Measurements from ENCODE around the gene SHMT2.

SHMT2 gene

GRCh38 chr12:57229046-57229633 is 371 bp upstream of the SHMT2 start:
- DNase-seq: no peak

DNA sequence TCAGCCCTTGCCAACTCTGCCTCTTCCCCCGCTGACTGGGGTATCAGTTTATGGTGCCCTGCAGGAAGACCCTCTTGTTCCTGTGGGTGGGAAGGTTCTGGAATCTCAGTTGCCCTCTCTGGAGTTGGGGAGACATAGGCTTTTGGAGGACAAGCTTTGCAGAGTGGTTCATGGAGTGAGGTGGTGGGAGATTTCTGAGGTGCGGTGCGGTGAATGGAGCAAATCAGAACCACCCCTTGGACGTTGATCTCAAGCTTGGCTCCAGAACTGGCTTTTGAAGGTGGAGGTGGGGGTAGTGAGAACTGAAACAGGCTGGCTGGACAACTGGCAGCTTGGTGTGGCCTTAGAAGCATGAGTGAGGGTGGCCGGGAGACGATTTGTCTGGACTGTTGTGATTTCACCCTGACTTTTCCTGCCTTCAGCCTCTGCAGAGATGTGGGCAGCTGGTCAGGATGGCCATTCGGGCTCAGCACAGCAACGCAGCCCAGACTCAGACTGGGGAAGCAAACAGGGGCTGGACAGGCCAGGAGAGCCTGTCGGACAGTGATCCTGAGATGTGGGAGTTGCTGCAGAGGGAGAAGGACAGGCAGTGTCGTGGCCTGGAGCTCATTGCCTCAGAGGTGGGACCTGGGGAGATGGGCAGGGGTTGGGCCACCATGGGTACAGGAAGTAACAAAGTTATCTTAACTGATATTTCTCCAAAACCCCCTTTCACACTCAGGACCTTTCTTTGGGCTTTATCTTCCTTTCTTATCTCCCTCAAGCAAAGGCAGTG is 1.1 kb downstream of the SHMT2 start:
- DNase-seq: no peak

- DNase-seq: no peak
Observed at GRCh38 chr12:57231276-57232021, 1.9 kb downstream of the SHMT2 start.

DNA sequence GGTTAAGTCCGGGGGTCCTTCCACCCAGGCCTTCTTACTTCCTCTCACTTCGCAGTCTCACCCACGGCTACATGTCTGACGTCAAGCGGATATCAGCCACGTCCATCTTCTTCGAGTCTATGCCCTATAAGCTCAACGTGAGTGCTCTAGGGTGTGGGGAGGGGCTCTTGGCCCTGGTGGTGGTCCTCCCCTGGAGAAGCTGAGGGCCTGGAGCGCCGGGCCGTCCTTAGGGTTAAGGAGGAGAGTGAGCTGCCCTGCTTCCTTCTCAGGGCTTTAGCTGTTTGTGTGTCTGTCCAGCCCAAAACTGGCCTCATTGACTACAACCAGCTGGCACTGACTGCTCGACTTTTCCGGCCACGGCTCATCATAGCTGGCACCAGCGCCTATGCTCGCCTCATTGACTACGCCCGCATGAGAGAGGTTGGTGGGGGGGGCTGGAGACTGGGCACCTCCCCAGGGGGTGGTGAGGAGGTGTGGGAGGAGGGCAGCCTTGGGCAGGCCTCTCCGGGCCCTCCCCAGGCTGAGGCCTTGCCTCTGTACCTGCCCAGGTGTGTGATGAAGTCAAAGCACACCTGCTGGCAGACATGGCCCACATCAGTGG is 2.7 kb downstream of the SHMT2 start:
- DNase-seq: no peak

- DNase-seq: no peak
Observed at GRCh38 chr12:57233357-57234232, 4.1 kb downstream of the SHMT2 start.

DNA sequence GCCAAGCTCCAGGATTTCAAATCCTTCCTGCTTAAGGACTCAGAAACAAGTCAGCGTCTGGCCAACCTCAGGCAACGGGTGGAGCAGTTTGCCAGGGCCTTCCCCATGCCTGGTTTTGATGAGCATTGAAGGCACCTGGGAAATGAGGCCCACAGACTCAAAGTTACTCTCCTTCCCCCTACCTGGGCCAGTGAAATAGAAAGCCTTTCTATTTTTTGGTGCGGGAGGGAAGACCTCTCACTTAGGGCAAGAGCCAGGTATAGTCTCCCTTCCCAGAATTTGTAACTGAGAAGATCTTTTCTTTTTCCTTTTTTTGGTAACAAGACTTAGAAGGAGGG is 4.7 kb downstream of the SHMT2 start:
- DNase-seq: no peak

DNA sequence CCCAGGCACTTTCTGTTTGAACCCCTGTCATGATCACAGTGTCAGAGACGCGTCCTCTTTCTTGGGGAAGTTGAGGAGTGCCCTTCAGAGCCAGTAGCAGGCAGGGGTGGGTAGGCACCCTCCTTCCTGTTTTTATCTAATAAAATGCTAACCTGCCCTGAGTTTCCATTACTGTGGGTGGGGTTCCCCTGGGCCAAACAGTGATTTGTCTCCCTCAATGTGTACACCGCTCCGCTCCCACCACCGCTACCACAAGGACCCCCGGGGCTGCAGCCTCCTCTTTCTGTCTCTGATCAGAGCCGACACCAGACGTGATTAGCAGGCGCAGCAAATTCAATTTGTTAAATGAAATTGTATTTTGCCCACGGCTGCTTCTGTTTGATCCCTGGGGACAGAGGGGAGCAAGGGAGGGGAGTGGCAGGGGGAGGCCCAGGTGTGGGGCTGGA is 5.1 kb downstream of the SHMT2 start:
- DNase-seq: no peak

DNA sequence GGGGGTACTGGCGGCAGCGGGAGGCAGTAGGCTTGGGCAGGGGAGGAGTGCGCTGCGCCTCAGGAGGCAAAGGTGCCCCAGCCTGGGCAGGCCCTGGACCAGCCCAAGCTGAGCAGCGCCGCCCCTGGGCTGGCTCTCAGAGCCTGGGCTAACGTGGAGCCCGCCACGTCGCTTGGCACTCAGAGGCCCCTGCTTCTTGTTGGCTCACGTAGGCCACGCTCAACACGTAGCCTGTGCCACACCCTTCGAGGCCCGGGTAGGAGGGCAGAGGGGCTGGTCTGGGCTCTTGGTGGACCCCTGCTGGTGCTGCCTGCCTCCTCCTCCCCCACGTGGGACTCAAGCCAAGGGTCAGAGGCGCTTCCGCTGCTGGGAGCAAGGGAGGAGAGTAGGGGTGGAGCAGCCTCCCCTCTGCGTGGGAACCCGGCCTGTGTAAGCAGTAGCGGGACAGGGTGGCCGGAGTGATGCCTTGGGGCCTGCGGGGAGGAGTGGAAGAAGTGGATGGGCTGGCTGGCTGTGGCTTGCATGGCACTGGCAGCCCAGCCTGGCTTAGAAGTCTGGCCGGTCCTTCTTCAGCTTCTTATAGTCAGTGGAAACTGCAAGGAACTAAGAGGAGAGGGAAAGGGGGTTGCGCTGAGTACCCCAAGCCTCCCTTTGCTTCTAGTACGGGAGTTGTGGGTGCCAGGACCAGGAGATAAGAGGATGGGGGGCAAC is 5.7 kb downstream of the SHMT2 start:
- no peak for DNase-seq

- DNase-seq: no peak
Observed at GRCh38 chr12:57235728-57236131, 6.2 kb downstream of the SHMT2 start.

DNA sequence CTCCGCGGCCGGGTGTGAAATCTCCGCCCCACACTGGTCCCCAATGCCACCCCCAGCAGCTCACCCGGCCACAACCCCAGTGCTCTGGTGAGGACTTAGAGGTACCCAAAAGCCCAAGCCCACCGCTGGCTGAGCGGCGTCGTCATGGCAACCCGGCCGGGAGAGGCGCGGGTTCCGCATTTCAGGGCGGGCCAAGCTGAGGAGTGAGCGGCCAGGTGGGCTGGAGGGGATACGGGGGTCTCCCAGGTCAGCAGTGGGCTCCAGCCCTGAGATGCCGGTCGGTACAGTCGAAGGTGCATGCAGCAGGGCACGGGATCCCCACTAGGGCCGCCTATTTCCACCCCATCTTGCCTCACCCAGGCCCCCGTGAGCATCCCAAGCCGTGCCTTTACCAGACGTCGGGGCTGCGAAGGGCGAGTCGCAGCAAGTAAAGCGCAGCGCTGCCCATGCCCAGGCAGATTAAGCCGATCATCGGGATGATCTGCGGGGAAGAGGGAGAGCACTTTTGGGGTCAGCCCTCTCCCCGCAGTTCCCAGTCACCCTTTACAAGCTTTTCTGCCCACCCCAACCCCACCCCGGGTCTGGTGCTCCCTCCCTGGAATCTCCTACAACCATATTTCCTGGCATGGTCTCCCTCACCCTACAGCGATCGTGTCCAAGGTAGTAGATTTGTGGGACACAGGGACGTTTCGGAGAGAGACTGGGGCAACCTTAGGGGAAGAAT is 6.9 kb downstream of the SHMT2 start:
- no peak for DNase-seq

DNA sequence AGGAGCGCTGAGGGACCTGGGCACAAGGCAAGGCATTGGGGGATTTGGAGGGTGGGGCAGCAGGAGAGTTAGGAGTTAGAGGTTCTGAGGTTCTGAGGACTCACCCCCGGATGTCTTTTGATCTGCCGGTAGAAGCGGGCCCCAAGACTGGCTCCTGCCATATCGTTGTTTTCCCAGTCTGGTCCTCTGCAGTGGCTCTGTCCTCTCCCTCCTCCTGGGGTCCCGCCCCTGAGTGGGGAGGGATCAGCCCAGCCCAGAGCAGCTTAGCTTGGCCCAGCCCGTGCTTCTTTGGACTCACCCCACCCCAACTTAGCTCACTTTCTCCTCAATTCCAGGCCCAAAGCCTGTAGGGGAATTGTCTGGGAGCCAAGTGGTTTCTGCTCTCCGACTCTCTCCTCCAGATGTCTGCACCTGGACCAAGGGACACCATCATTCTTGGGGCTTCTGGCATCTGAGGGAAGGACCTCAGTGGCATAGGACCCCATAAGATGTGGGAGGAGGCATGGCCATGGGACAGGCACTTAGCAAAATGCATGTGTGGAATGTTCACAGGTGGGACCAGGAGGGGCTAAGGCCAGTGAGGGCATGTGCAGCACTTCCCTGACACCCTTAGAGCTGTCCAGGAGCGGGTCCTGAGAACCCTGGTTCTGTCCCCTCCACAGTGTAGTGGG is 7.5 kb downstream of the SHMT2 start:
- DNase-seq: no peak

DNA sequence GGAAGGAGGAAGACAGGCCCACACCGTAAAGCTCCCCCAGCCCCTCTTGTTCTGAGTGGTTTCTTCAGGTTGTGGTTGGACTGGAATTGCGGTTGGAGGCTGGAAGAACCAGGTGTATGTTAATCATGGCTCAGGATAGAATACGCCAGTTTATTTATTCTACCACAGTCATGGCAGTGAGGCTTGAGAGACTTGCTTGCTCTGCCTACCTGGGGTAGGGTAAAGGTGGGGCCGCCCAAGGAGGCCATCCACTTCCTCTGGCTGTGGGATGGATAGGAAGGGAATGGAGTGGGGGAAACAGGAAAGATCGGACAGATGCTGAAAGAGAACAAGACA is 8.1 kb downstream of the SHMT2 start:
- no peak for DNase-seq

DNA sequence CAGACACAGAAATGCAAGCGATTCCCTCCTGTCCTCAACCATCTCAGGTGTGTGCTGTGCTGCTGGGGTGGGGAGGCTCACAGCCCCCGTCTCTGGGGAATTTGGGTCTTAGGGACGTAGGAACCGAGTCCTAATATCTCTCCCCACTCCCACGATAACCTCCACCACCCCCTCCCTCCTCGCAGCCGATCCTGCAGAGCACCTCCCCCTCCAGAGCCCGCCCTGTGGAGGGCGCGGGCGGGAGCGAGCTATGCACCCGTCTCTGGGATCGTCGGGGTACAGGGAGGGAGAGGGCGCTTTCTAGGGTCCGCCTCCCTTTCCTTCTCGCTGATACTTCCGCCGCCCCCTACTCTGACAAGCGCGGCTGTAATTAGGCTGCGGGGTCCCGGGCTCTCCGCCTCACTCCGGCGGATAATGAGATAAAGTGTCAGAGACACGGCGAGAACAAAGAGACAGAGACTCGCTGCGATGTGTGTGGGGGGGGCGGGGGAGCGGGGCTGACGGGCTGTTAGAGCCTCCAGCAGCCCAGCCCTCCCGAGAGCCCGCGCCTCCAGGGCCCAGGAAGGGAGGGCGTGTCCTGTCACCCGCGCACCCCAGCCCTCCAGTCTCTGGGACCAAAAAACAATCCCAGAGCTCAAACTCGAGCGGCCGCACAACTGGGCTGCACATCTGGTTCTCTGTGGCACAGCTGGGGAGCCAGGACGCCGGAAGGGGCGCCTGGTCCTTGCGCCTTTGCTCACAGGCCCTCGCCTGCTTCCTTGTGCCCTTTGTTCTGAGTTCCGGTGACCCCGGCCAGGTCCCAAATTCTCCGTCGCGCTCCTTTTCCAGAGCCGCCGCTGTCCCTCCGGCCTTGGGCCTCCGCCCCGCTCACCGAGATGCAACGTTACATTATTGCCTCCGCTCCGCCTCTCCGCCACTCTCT is 8.7 kb downstream of the SHMT2 start:
- DNase-seq: no peak

- DNase-seq: peak; percentile 80 to 83
Observed at GRCh38 chr12:57238854-57239554, 9.5 kb downstream of the SHMT2 start.

DNA sequence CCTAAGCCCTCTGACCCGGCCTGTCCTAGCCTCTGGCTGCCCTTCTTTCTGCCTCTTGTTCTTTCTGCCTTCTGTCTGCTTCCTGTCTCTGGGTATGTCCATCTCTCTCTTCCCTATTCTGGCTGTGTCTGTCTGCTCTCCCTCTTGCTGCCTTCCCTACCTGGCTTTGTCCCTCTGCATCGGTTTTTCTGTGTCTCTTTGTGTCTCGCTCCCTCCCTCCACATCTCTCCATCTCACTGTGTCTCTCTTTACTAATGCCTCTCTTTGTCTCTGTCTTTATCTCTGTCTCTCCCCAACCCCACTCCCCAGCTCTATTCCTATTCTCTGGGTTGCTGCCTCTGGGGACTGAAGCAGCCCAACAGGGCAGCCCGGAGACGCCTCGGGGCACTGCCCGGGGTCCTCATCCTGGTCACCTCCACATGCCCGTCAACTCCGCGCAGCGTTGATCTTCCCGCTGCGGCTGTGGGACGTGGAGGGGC is 10.1 kb downstream of the SHMT2 start:
- no peak for DNase-seq

GRCh38 chr12:57240066-57240921 is 10.8 kb downstream of the SHMT2 start:
- peak; percentile 77 to 83 for DNase-seq

DNA sequence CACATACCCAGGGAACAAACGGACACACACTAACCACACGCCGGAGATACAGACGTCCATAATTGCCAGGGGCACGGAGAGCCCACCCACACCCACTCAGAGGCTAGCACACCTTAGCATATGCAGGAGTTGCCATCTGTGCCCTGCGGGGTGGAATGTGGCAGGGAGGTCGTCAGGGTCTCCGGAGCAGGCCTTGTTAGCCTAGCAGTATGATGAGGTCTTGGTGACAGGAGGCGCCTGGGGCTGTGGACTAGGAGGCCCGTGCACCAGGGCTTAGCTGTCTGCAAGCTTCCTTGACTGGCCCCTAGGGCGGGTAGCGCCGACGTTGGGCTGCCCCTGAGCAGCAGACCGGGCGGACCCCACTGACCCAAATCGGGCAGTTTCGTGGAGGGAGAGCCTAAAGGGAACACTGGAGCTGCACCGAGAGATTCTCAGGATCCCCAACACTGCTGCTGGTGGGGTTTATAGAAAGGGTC is 11.5 kb downstream of the SHMT2 start:
- DNase-seq: no peak

Data from activated CD4-positive, alpha-beta T cell treated with anti-CD3 and anti-CD28 coated beads, Interleukin-2, amount 50 U/mL, for 4 hours (primary cell).